T-cell (primary cell): ENCODE measurements around the gene HAT1. TPM values are rescaled to one million over a fixed set of nuclear protein-coding genes. Genes with fewer than 3 reads are reported as not detected.

Experiments used
- total RNA-seq, 35 experiments: library from RNA in 6 of 35; stranded (reverse) in 6 of 35; fragments of 120-200 nt in 1 of 35; gene quantifications; one replicate each; pipeline versions ENCODE4 v1.2.1 to v1.2.4 and lab custom pipeline; 2013 to 2026

The HAT1 gene
- total RNA-seq, 5 donors from 2014 or later (not counting 1 experiment from before 2014, with no cell fraction given): 18.0 to 24.8 (median 22.9) TPM

Other genes starting within 250 kb of the HAT1 start
- gene DYNC1I2, start 235.0 kb upstream of the HAT1 start, total RNA-seq: 10 to 100 TPM; 25.6 to 43.7 (median 42.4) TPM
- 10 to 100 TPM; 11.7 to 19.0 (median 13.3) TPM for gene SLC25A12, start 28.2 kb upstream of the HAT1 start, total RNA-seq
- 10 to 100 TPM in 4 of 5 donors, 1 to 10 TPM in 1; 7.6 to 11.4 (median 10.1) TPM for gene METAP1D, start 77.5 kb downstream of the HAT1 start, total RNA-seq
- gene DLX1, start 163.0 kb downstream of the HAT1 start, total RNA-seq: not detected
- under 1 TPM in 2 of 5 donors, not detected in 3; 0.16 to 0.19 TPM for gene DLX2, start 180.4 kb downstream of the HAT1 start, total RNA-seq